HG03378 (cell line): ENCODE measurements around the gene CYBB.

Experiments
- ATAC-seq: cut with Tn5 transposase; IDR thresholded peaks from one replicate; pipeline ENCODE4 v1.9.1; 2021; ENCODE audit warnings: mild to moderate bottlenecking, moderate library complexity; ENCODE audit not compliant: unreplicated experiment

The CYBB gene

DNA sequence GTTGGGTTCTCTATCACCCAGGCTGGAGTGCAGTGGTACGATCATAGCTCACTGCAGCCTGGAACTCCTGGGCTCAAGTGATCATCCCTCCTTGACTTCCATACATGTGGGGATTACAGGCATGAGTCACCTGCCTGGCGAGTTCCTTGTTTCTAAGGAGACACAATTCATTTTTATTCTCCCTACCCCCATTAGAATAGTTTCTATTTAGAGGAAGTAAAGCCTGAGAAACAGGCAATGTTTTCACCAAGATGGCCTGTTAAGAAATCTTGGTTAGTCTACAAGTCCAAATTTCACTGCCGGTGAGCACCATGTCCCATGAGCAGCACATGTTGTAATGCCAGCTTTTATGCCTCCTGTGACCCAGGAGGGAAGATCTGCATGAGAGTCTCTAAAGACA lies 5.7 kb downstream of the CYBB start:
- ATAC-seq = no peak

GRCh38 chrX:37786624-37787422 lies 7.0 kb downstream of the CYBB start:
- ATAC-seq = peak; percentile 76

DNA sequence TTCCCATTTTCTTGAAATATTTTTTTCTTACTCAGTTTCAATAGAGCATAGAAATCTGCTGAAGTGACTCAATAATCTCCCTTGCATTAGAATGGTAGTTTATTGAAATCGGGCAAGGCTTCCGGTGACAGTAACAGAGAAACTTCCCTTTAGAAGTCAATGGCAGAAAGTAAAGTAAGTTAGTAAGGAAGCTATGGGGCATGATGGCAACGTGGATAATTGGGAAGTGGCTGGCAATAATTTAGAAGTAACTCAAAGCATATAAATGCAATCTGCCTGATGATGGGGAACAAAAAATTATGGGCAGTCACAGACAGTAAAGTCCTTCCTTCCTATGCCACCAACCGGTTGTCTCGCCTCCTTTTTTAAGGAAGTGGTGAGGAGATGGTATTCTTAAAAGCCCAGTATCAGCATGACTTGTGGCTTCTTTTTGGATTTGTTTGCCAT lies 7.6 kb downstream of the CYBB start:
- ATAC-seq = peak; percentile 77

DNA sequence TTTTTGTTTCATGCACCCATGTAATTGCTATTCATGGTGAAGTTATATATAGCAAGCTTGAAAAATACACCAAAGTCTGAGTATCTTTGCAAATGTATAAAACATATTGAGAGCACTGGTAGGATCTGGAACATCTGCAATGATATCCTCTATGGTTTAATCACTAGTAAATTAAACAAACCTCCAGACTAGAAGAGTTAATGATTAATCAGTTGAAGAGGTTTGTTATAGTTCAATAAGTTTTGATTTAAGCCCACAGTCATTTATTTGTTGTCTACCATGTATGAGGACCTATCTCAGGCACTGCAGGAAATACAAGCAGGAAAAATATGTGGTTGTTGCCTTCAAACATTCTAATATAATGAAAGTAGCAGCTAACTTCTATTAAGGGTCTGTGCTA lies 16.5 kb downstream of the CYBB start:
- ATAC-seq = no peak

DNA sequence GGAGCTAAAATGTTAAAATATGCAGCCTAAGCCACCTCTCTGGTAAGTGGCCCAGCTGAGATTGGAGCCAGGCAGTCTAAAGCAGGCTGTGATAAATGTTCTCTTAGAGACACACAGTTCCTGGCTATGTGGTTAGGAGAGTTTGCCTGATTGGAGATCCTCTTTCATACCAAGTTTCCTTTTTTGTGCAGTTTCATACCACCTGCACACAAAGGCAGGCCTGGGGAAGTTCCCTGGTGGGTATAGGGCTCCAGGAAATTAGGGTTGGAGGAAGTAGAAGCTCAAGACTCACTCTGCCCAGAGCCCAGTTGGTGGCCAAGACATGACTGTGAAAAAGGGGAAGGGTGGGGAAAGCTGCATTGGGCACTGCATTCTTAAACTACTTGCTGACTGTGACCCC lies 16.9 kb downstream of the CYBB start:
- peak; percentile 86 for ATAC-seq

GRCh38 chrX:37799936-37800335 lies 20.1 kb downstream of the CYBB start:
- ATAC-seq = no peak

DNA sequence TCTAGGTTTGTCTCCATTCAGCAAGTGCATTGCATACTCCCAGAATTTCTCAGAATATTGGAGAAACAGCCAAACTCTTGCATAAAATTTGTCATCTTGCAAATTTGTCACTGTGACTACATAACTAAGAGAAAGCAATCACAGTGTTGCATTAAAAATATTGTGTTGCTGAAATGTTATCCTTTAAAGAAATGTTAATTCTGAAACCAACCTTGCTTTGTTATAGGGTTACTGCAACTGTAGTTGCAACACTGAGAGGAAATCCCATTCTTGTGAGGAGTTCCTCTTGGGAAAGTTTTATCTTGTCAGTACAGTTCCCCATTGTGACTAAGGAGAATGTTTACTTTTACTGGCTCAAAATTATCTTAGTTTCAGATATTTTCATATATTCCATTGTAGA lies 20.9 kb downstream of the CYBB start:
- ATAC-seq = no peak

DNA sequence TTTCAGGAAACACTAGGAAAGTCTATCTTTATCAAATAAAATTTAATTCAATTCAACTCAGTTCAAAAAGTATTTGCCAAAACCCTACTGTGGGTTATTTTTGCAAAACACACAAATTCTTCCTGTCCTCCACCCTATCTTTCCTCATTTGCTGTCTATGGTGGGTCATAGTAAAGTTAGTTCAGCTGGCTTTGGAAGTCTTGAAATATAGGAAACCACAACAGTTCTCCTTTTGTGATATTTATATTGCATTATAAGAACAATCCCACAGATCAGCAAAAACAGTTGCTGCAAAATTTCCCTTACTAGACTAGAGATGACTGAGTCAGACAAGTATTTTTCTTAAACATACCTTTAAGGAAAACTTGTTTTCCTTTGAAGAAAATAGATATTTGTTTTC lies 22.2 kb downstream of the CYBB start:
- ATAC-seq = no peak

GRCh38 chrX:37803057-37803456 lies 23.2 kb downstream of the CYBB start:
- ATAC-seq = no peak

- no peak for ATAC-seq
Measured at GRCh38 chrX:37809970-37810369, 30.1 kb downstream of the CYBB start.

DNA sequence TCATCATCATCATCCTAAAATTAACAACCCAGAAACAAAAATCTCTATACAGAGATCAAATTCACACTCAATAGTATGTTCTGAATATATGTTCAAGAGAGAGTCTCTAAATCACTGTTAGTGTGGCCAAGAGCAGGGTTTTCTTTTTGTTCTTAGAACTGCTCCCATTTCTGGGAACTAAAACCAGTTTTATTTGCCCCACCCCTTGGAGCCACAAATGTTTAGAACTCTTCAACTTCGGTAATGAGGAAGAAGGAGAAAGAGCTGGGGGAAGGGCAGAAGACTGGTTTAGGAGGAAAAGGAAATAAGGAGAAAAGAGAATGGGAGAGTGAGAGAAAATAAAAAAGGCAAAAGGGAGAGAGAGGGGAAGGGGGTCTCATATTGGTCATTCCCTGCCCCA lies 32.3 kb downstream of the CYBB start:
- ATAC-seq = no peak

DNA sequence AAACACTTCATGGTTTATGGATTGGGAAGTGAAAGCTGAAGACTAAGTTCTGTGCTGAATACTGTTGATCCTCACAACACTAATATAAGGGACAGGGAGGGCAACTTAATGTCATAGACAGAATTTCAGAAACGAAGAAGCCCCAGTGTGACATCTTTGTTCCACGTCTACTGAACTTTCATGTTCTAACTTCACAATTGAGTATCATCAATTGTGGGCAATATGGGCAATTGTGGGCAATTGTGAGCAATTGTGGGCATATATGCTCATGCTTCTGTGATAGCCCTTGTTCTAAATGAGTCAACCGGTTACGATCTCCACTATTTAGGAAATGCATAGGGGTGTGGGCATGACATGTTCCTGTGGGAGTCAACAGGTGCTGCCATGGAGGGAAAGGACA lies 33.7 kb downstream of the CYBB start:
- no peak for ATAC-seq

DNA sequence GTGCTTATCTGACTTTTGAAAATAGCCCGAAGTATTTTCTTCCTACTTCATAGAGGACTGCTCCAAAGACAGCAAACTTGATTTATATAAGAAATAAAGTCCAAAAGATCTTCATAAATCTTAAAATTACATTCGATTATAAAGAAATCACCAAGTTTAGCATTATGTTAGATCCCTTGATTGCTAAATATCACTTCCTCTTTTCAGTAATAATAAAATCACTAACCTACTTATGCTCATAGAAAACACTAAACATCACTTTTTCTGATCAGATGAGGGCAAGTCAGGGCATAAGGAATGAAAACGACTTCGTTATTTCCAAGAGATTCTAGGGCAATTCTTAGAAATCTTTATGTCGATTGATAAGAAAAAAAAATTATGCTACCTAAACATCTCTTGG lies 35.5 kb downstream of the CYBB start:
- no peak for ATAC-seq

DNA sequence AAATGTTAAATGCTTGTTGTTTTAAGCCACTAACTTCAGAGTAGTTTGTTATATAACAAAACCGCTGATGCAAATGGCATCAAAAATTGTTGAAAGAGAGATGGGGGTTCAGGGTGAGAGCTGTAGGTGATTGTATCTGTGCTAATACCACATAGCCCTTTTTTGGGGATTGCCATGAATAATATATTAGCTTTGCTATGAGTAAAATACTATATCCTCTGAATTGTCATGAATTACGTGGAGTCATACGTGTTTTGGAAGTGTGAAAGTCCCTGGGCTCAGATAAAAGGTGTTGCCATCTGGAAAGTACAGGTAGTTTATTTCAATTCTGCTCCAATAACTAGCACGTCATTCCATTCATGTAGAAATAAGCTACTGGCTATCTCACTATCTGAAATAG lies 36.9 kb downstream of the CYBB start:
- peak; percentile 24 for ATAC-seq

DNA sequence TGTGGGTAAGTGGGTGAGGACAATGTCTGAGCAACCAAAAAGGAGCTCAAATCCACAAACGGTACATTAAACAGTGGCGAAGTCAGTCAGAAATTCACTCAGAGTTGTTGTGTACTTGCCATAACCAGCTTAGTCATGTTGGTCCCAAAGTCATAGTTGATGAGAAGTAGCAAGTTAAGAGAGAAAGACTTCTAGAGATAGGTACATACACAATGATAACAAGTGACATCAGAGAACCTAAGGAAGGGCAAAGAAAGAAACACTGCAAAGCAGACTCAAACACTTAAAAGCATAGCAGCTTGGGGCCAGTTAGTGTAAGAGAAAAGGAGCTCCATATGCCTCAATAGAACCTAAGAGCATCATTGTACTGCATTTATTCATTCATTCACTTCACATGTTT lies 37.3 kb downstream of the CYBB start:
- ATAC-seq = peak; percentile 19

- ATAC-seq = no peak
Measured at GRCh38 chrX:37817579-37817978, 37.7 kb downstream of the CYBB start.

DNA sequence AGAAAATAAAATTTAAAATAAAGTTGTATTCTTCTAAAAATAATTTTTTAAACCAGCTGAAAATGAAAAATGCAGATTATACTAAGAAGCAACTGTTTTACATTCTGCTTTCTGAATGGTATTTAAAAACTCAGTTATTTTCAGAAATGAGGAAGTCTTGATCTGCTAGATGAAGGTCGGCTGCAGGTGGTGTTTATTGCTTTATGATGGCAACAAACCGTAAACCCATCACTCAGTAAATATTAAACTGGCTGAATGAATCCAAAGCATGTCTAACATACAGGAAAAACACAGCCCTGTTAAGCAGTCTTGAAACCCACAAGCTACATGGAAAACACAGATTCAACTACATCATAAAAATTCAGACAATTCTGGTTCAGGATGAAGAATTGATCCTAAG lies 38.2 kb downstream of the CYBB start:
- ATAC-seq = no peak

- ATAC-seq = no peak
Measured at GRCh38 chrX:37820646-37821045, 40.8 kb downstream of the CYBB start.

- ATAC-seq = no peak
Measured at GRCh38 chrX:37824491-37825214, 44.8 kb downstream of the CYBB start.

- ATAC-seq = peak; percentile 79
Measured at GRCh38 chrX:37825215-37825842, 45.5 kb downstream of the CYBB start.

- no peak for ATAC-seq
Measured at GRCh38 chrX:37829721-37830120, 49.9 kb downstream of the CYBB start.

DNA sequence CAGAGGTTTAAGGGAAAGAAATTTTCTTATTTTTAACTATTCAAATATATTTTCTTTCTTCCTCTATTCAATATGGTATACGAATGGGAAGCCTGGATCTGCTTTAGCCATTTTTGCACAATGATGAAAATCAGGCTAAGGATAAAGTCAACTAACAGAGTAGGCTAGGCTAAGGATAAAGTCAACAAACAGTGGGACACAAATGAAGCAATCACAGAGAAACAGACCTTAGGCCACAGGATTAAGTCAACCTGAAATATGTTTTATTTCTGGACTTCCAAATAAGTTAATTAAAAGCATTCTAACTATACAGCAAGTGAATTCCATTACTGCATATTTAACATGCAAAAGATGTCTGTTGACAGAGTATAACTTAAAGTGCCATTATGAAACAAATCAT lies 50.5 kb downstream of the CYBB start:
- ATAC-seq = no peak
